Hypothalamus (tissue), 51 donors: Measurements from ENCODE around the gene APOD.
A peak's percentile ranks its signal among the peaks of the same experiment; 100 is the strongest.

Experiments
- DNase-seq, 51 donors: peaks; one replicate each; lab custom pipeline; 2025; lab: John Stamatoyannopoulos, UW

APOD gene

GRCh38 chr3:195558602-195559001, 25.1 kb downstream of the APOD start:
- DNase-seq, result peak in 1 of 51 donors; percentile 55

- DNase-seq, result no peak
Measured at GRCh38 chr3:195557322-195557721, 26.4 kb downstream of the APOD start.

GRCh38 chr3:195556390-195556789, 27.4 kb downstream of the APOD start:
- DNase-seq, result peak in 16 of 51 donors; percentile 9 to 57 (median 33)

- DNase-seq, result no peak
Measured at GRCh38 chr3:195555110-195555509, 28.6 kb downstream of the APOD start.

GRCh38 chr3:195554458-195554857, 29.3 kb downstream of the APOD start:
- DNase-seq, result no peak

- no peak for DNase-seq
Measured at GRCh38 chr3:195553268-195553667, 30.5 kb downstream of the APOD start.

GRCh38 chr3:195551381-195551978, 32.3 kb downstream of the APOD start:
- no peak for DNase-seq

GRCh38 chr3:195550723-195551122, 33.0 kb downstream of the APOD start:
- DNase-seq, result no peak

GRCh38 chr3:195549931-195550519, 33.7 kb downstream of the APOD start:
- no peak for DNase-seq

GRCh38 chr3:195548987-195549386, 34.8 kb downstream of the APOD start:
- DNase-seq, result no peak

- no peak for DNase-seq
Measured at GRCh38 chr3:195548501-195548900, 35.2 kb downstream of the APOD start.

- no peak for DNase-seq
Measured at GRCh38 chr3:195548006-195548405, 35.7 kb downstream of the APOD start.

GRCh38 chr3:195546130-195546560, 37.6 kb downstream of the APOD start:
- DNase-seq, result peak in 7 of 51 donors; percentile 10 to 42 (median 24)

- DNase-seq, result no peak
Measured at GRCh38 chr3:195544634-195545033, 39.1 kb downstream of the APOD start.

- no peak for DNase-seq
Measured at GRCh38 chr3:195544230-195544536, 39.6 kb downstream of the APOD start.

GRCh38 chr3:195543500-195544229, 40.1 kb downstream of the APOD start:
- peak in 9 of 51 donors; percentile 9 to 59 (median 37) for DNase-seq

GRCh38 chr3:195542698-195543499, 40.8 kb downstream of the APOD start, which contains the start of gene PPP1R2:
Gene PPP1R2, minus strand, starts transcription at chr3:195543325. Its CDS starts 300 bp downstream, at chr3:195543025.
- peak in 50 of 51 donors; percentile 27 to 94 (median 84) for DNase-seq

GRCh38 chr3:195542316-195542697, 41.4 kb downstream of the APOD start:
- DNase-seq, result no peak

- DNase-seq, result no peak
Measured at GRCh38 chr3:195540511-195540910, 43.2 kb downstream of the APOD start.

GRCh38 chr3:195540027-195540426, 43.7 kb downstream of the APOD start:
- no peak for DNase-seq

- DNase-seq, result no peak
Measured at GRCh38 chr3:195539479-195539878, 44.3 kb downstream of the APOD start.
